ENCODE data around the gene PACC1.

Gene PACC1

GRCh38 chr1:212414328-212415106 is at the start of gene PACC1:
Gene PACC1, minus strand, starts transcription at chr1:212414886. Its CDS starts 129 bp downstream, at chr1:212414757.
- DNase-seq (ENCODE audit: low read depth): peak; percentile 82

- DNase-seq (ENCODE audit: low read depth): no peak
These were observed 49.0 kb upstream of the PACC1 start for GRCh38 chr1:212463565-212464285.

- no peak for DNase-seq (ENCODE audit: low read depth)
These were observed 47.4 kb upstream of the PACC1 start for GRCh38 chr1:212461916-212462660.

- DNase-seq (ENCODE audit: low read depth): no peak
These were observed 45.7 kb upstream of the PACC1 start for GRCh38 chr1:212460376-212460775.

- DNase-seq (ENCODE audit: low read depth): no peak
These were observed 45.0 kb upstream of the PACC1 start for GRCh38 chr1:212459656-212460055.

GRCh38 chr1:212458817-212459216 is 44.1 kb upstream of the PACC1 start:
- DNase-seq (ENCODE audit: low read depth): no peak

- peak; percentile 21 for DNase-seq (ENCODE audit: low read depth)
These were observed 43.2 kb upstream of the PACC1 start for GRCh38 chr1:212457740-212458338.

GRCh38 chr1:212455803-212456528 is 41.3 kb upstream of the PACC1 start:
- DNase-seq (ENCODE audit: low read depth): peak; percentile 61

GRCh38 chr1:212455401-212455800 is 40.7 kb upstream of the PACC1 start:
- no peak for DNase-seq (ENCODE audit: low read depth)

GRCh38 chr1:212454741-212455140 is 40.1 kb upstream of the PACC1 start:
- DNase-seq (ENCODE audit: low read depth): no peak

- DNase-seq (ENCODE audit: low read depth): no peak
These were observed 38.6 kb upstream of the PACC1 start for GRCh38 chr1:212453156-212453857.

- no peak for DNase-seq (ENCODE audit: low read depth)
These were observed 37.9 kb upstream of the PACC1 start for GRCh38 chr1:212452323-212453155.

- DNase-seq (ENCODE audit: low read depth): no peak
These were observed 37.0 kb upstream of the PACC1 start for GRCh38 chr1:212451416-212452322.

GRCh38 chr1:212450331-212450881 is 35.7 kb upstream of the PACC1 start:
- DNase-seq (ENCODE audit: low read depth): no peak

- no peak for DNase-seq (ENCODE audit: low read depth)
These were observed 32.8 kb upstream of the PACC1 start for GRCh38 chr1:212447478-212447877.

- DNase-seq (ENCODE audit: low read depth): no peak
These were observed 31.6 kb upstream of the PACC1 start for GRCh38 chr1:212446333-212446732.

GRCh38 chr1:212442408-212442807 is 27.7 kb upstream of the PACC1 start:
- DNase-seq (ENCODE audit: low read depth): no peak

- no peak for DNase-seq (ENCODE audit: low read depth)
These were observed 25.7 kb upstream of the PACC1 start for GRCh38 chr1:212440419-212440818.

GRCh38 chr1:212438831-212439237 is 24.1 kb upstream of the PACC1 start:
- no peak for DNase-seq (ENCODE audit: low read depth)
